Subcutaneous abdominal adipose tissue (tissue), 5 donors: ENCODE measurements around the gene EIF4G3.
"Not testable (repeated sequence)": the region's sequence is repeated elsewhere in the genome, so short reads cannot be mapped to it uniquely, and the experiment has no call there.

ENCODE experiments used
- H3K27ac ChIP-seq: one replicate; pipeline ENCODE4 v1.7.0; 2013; ENCODE audit warnings: low read depth, mild to moderate bottlenecking, inconsistent platforms, low read length, moderate library complexity
- H3K27me3 ChIP-seq, 5 donors: one replicate each; pipeline ENCODE4 v1.7.0; 2013; ENCODE audit warnings: low read length in 5 of 5, inconsistent platforms in 1 of 5; ENCODE audit not compliant: control insufficient read depth in 5 of 5, insufficient read depth in 4 of 5
- H3K36me3 ChIP-seq, 5 donors: one replicate each; pipeline ENCODE4 v1.7.0; 2013; ENCODE audit warnings: low read length in 5 of 5; ENCODE audit not compliant: control insufficient read depth in 5 of 5, insufficient read depth in 5 of 5
- H3K4me1 ChIP-seq, 5 donors: one replicate each; pipeline ENCODE4 v1.7.0; 2013; ENCODE audit warnings: low read length in 5 of 5, mild to moderate bottlenecking in 3 of 5, moderate library complexity in 1 of 5; ENCODE audit not compliant: control insufficient read depth in 5 of 5, insufficient read depth in 5 of 5
- H3K4me3 ChIP-seq, 5 donors: one replicate each; pipeline ENCODE4 v1.7.0; 2013; ENCODE audit warnings: low read length in 5 of 5, low read depth in 1 of 5
- H3K9ac ChIP-seq, 5 donors: one replicate each; pipeline ENCODE4 v1.7.0; 2013; ENCODE audit warnings: low read length in 5 of 5, mild to moderate bottlenecking in 4 of 5, moderate library complexity in 3 of 5
- H3K9me3 ChIP-seq, 5 donors: one replicate each; pipeline ENCODE4 v1.7.0; 2013; ENCODE audit warnings: low read length in 5 of 5; ENCODE audit not compliant: control insufficient read depth in 5 of 5
- donor health status: healthy.
- donor health status: healthy.
- donor health status: healthy.
- donor health status: healthy.
- donor health status: healthy.

The EIF4G3 gene

GRCh38 chr1:20867062-20867461, 309.6 kb downstream of the EIF4G3 start:
- H3K4me1 ChIP-seq: peaks cover 0 to 4% (median 0%) of the 10 kb centered on the region in 5 donors
- no peaks in the 10 kb centered on the region for H3K9me3 ChIP-seq
- peaks cover 12 to 27% (median 20%) of the 10 kb centered on the region in 5 donors for H3K36me3 ChIP-seq
- no peak overlapping the region for H3K4me3 ChIP-seq
- no peak overlapping the region for H3K9ac ChIP-seq
- no peak overlapping the region for H3K27ac ChIP-seq
- H3K27me3 ChIP-seq: no peaks in the 10 kb centered on the region

GRCh38 chr1:20865001-20865400, 311.7 kb downstream of the EIF4G3 start:
- Histone ChIP-seq H3K36me3 (peaks cover 22 to 43% (median 35%) of the 10 kb centered on the region in 5 donors), H3K27me3 (no peaks in the 10 kb centered on the region), H3K4me1 (peaks cover 0 to 4% (median 0%) of the 10 kb centered on the region in 5 donors), H3K4me3 (no peak overlapping the region), H3K9ac (no peak overlapping the region), H3K9me3 (no peaks in the 10 kb centered on the region), H3K27ac (no peak overlapping the region)

GRCh38 chr1:20854529-20854928, 322.2 kb downstream of the EIF4G3 start:
- Histone ChIP-seq H3K4me3 (no peak overlapping the region), H3K36me3 (peaks cover 43 to 81% (median 57%) of the 10 kb centered on the region in 5 donors)

GRCh38 chr1:20851791-20852190, 324.9 kb downstream of the EIF4G3 start:
- not testable (repeated sequence) for H3K27me3 ChIP-seq, H3K27ac ChIP-seq, H3K9me3 ChIP-seq, H3K9ac ChIP-seq, H3K4me1 ChIP-seq, H3K4me3 ChIP-seq
- H3K36me3 ChIP-seq: peaks cover 27 to 81% (median 54%) of the 10 kb centered on the region in 5 donors

More at GRCh38 chr1:20854529-20854928, 322.2 kb downstream of the EIF4G3 start:
- Histone ChIP-seq H3K4me1 (no peaks in the 10 kb centered on the region), H3K9ac (no peak overlapping the region), H3K27ac (no peak overlapping the region), H3K9me3 (no peaks in the 10 kb centered on the region), H3K27me3 (no peaks in the 10 kb centered on the region)

GRCh38 chr1:20850021-20850420, 326.7 kb downstream of the EIF4G3 start:
- no peak overlapping the region for H3K9ac ChIP-seq
- H3K9me3 ChIP-seq: no peaks in the 10 kb centered on the region
- no peak overlapping the region for H3K4me3 ChIP-seq
- peaks cover 18 to 79% (median 43%) of the 10 kb centered on the region in 5 donors for H3K36me3 ChIP-seq
- no peaks in the 10 kb centered on the region for H3K4me1 ChIP-seq
- H3K27me3 ChIP-seq: no peaks in the 10 kb centered on the region
- no peak overlapping the region for H3K27ac ChIP-seq

- H3K4me3 ChIP-seq: no peak overlapping the region
- no peaks in the 10 kb centered on the region for H3K4me1 ChIP-seq
- H3K36me3 ChIP-seq: peaks cover 17 to 73% (median 40%) of the 10 kb centered on the region in 5 donors
Measured at GRCh38 chr1:20849100-20849499, 327.6 kb downstream of the EIF4G3 start.

GRCh38 chr1:20848162-20848561, 328.5 kb downstream of the EIF4G3 start:
- H3K9ac ChIP-seq: no peak overlapping the region
- peaks cover 17 to 69% (median 35%) of the 10 kb centered on the region in 5 donors for H3K36me3 ChIP-seq
- no peak overlapping the region for H3K4me3 ChIP-seq
- H3K9me3 ChIP-seq: no peaks in the 10 kb centered on the region
- H3K4me1 ChIP-seq: no peaks in the 10 kb centered on the region
- H3K27me3 ChIP-seq: no peaks in the 10 kb centered on the region
- no peak overlapping the region for H3K27ac ChIP-seq

More at GRCh38 chr1:20849100-20849499, 327.6 kb downstream of the EIF4G3 start:
- no peak overlapping the region for H3K27ac ChIP-seq
- no peaks in the 10 kb centered on the region for H3K9me3 ChIP-seq
- H3K27me3 ChIP-seq: no peaks in the 10 kb centered on the region
- H3K9ac ChIP-seq: no peak overlapping the region

- Histone ChIP-seq H3K4me3 (no peak overlapping the region), H3K9me3 (no peaks in the 10 kb centered on the region), H3K4me1 (no peaks in the 10 kb centered on the region), H3K27ac (no peak overlapping the region), H3K9ac (no peak overlapping the region), H3K27me3 (no peaks in the 10 kb centered on the region), H3K36me3 (peaks cover 16 to 66% (median 33%) of the 10 kb centered on the region in 5 donors)
Measured at GRCh38 chr1:20847611-20848080, 329.1 kb downstream of the EIF4G3 start.

GRCh38 chr1:20846461-20847374, 330.0 kb downstream of the EIF4G3 start:
- no peak overlapping the region for H3K4me3 ChIP-seq
- H3K9ac ChIP-seq: no peak overlapping the region
- no peaks in the 10 kb centered on the region for H3K9me3 ChIP-seq
- H3K27ac ChIP-seq: no peak overlapping the region
- H3K4me1 ChIP-seq: no peaks in the 10 kb centered on the region
- H3K36me3 ChIP-seq: peaks cover 14 to 59% (median 31%) of the 10 kb centered on the region in 5 donors
- no peaks in the 10 kb centered on the region for H3K27me3 ChIP-seq

GRCh38 chr1:20840731-20841130, 336.0 kb downstream of the EIF4G3 start:
- no peaks in the 10 kb centered on the region for H3K27me3 ChIP-seq
- no peaks in the 10 kb centered on the region for H3K9me3 ChIP-seq
- no peak overlapping the region for H3K27ac ChIP-seq
- H3K9ac ChIP-seq: no peak overlapping the region
- H3K4me1 ChIP-seq: peaks cover 0 to 10% (median 0%) of the 10 kb centered on the region in 5 donors
- no peak overlapping the region for H3K4me3 ChIP-seq
- peaks cover 6 to 29% (median 12%) of the 10 kb centered on the region in 5 donors for H3K36me3 ChIP-seq
